GM19468 (cell line): Measurements from ENCODE around the gene GAS7.
"Not testable (repeated sequence)": the region's sequence is repeated elsewhere in the genome, so short reads cannot be mapped to it uniquely, and the experiment has no call there.

Experiments used
- ATAC-seq: cut with Tn5 transposase; IDR thresholded peaks from one replicate; pipeline ENCODE4 v1.9.1; 2021; ENCODE audit warnings: mild to moderate bottlenecking, moderate library complexity, moderate number of reproducible peaks; ENCODE audit not compliant: unreplicated experiment; ENCODE audit errors: extremely low read depth

Gene GAS7

GRCh38 chr17:10116267-10116666 lies 82.1 kb downstream of the GAS7 start:
- ATAC-seq: no peak

- no peak for ATAC-seq
Observed at GRCh38 chr17:10115536-10115932, 82.9 kb downstream of the GAS7 start.

- no peak for ATAC-seq
Observed at GRCh38 chr17:10114931-10115535, 83.4 kb downstream of the GAS7 start.

- no peak for ATAC-seq
Observed at GRCh38 chr17:10112962-10113361, 85.4 kb downstream of the GAS7 start.

GRCh38 chr17:10111907-10112452 lies 86.4 kb downstream of the GAS7 start:
- ATAC-seq: no peak

GRCh38 chr17:10109146-10109545 lies 89.3 kb downstream of the GAS7 start:
- no peak for ATAC-seq

- ATAC-seq: no peak
Observed at GRCh38 chr17:10107316-10108165, 90.9 kb downstream of the GAS7 start.

- ATAC-seq: no peak
Observed at GRCh38 chr17:10106067-10106466, 92.3 kb downstream of the GAS7 start.

GRCh38 chr17:10105513-10106001 lies 92.8 kb downstream of the GAS7 start:
- ATAC-seq: no peak

GRCh38 chr17:10103712-10104111 lies 94.7 kb downstream of the GAS7 start:
- no peak for ATAC-seq

- no peak for ATAC-seq
Observed at GRCh38 chr17:10102817-10103216, 95.6 kb downstream of the GAS7 start.

GRCh38 chr17:10099051-10099571 lies 99.3 kb downstream of the GAS7 start:
- ATAC-seq: no peak

- ATAC-seq: no peak
Observed at GRCh38 chr17:10096596-10096995, 101.8 kb downstream of the GAS7 start.

- ATAC-seq: not testable (repeated sequence)
Observed at GRCh38 chr17:10095295-10095694, 103.1 kb downstream of the GAS7 start.

GRCh38 chr17:10094797-10095196 lies 103.6 kb downstream of the GAS7 start:
- no peak for ATAC-seq

- no peak for ATAC-seq
Observed at GRCh38 chr17:10092595-10092994, 105.8 kb downstream of the GAS7 start.

GRCh38 chr17:10091046-10091445 lies 107.4 kb downstream of the GAS7 start:
- no peak for ATAC-seq

GRCh38 chr17:10089196-10089804 lies 109.1 kb downstream of the GAS7 start:
- no peak for ATAC-seq

- no peak for ATAC-seq
Observed at GRCh38 chr17:10088444-10088843, 110.0 kb downstream of the GAS7 start.

- no peak for ATAC-seq
Observed at GRCh38 chr17:10087355-10087754, 111.1 kb downstream of the GAS7 start.

- no peak for ATAC-seq
Observed at GRCh38 chr17:10083864-10084263, 114.5 kb downstream of the GAS7 start.
